Parathyroid adenoma (tissue), 2 donors: ENCODE results near the gene CLCNKB.

Experiments
- H2AFZ ChIP-seq: fragments of 300-600 bp; sonication (generic); one replicate; pipeline ENCODE4 v1.7.0; 2017; ENCODE audit warnings: antibody characterized with exemption, mild to moderate bottlenecking
- H3K27ac ChIP-seq: fragments of 300-600 bp; sonication (generic); one replicate; pipeline ENCODE4 v1.7.0; 2017
- H3K27me3 ChIP-seq: fragments of 300-600 bp; sonication (generic); one replicate; pipeline ENCODE4 v1.7.0; 2017; ENCODE audit warnings: low read length; ENCODE audit not compliant: control insufficient read depth, insufficient read depth
- H3K36me3 ChIP-seq: fragments of 300-600 bp; sonication (generic); one replicate; pipeline ENCODE4 v1.7.0; 2017; ENCODE audit warnings: low read length; ENCODE audit not compliant: control insufficient read depth, insufficient read depth
- H3K4me1 ChIP-seq: fragments of 300-600 bp; sonication (generic); one replicate; pipeline ENCODE4 v1.7.0; 2017; ENCODE audit warnings: control low read depth
- H3K4me2 ChIP-seq: fragments of 300-600 bp; sonication (generic); one replicate; pipeline ENCODE4 v1.7.0; 2017; ENCODE audit warnings: low read length
- H3K4me3 ChIP-seq: fragments of 300-600 bp; sonication (generic); one replicate; pipeline ENCODE4 v1.7.0; 2017; ENCODE audit warnings: low read depth, low read length
- H3K79me2 ChIP-seq: fragments of 300-600 bp; sonication (generic); one replicate; pipeline ENCODE4 v1.7.0; 2017; ENCODE audit warnings: control low read depth
- H3K9ac ChIP-seq: fragments of 300-600 bp; sonication (generic); one replicate; pipeline ENCODE4 v1.7.0; 2017; ENCODE audit warnings: mild to moderate bottlenecking
- H3K9me3 ChIP-seq: fragments of 300-600 bp; sonication (generic); one replicate; pipeline ENCODE4 v1.7.0; 2017; ENCODE audit warnings: low read length; ENCODE audit not compliant: control insufficient read depth
- TF ChIP-seq, protein P1 (sequence below): fragments of 300-600 bp; sonication (generic); IDR thresholded peaks from one replicate; pipeline ENCODE4 v1.7.0; 2017; ENCODE audit warnings: antibody characterized with exemption, mild to moderate bottlenecking
- donor health status: primary hyperparathyroidism.

CLCNKB gene

GRCh38 chr1:16076031-16076864 is 32.7 kb downstream of the CLCNKB start:
- Histone ChIP-seq H3K4me1 (no peaks in the 10 kb centered on the region), H3K9me3 (no peaks in the 10 kb centered on the region), H3K9ac (no peak overlapping the region), H2AFZ (peak overlapping the region; percentile 58), H3K79me2 (no peaks in the 10 kb centered on the region), H3K4me2 (peak overlapping the region; percentile 39), H3K4me3 (no peak overlapping the region), H3K27me3 (no peaks in the 10 kb centered on the region), H3K36me3 (no peaks in the 10 kb centered on the region), H3K27ac (peak overlapping the region; percentile 51)
- TF ChIP-seq, protein P1, sequence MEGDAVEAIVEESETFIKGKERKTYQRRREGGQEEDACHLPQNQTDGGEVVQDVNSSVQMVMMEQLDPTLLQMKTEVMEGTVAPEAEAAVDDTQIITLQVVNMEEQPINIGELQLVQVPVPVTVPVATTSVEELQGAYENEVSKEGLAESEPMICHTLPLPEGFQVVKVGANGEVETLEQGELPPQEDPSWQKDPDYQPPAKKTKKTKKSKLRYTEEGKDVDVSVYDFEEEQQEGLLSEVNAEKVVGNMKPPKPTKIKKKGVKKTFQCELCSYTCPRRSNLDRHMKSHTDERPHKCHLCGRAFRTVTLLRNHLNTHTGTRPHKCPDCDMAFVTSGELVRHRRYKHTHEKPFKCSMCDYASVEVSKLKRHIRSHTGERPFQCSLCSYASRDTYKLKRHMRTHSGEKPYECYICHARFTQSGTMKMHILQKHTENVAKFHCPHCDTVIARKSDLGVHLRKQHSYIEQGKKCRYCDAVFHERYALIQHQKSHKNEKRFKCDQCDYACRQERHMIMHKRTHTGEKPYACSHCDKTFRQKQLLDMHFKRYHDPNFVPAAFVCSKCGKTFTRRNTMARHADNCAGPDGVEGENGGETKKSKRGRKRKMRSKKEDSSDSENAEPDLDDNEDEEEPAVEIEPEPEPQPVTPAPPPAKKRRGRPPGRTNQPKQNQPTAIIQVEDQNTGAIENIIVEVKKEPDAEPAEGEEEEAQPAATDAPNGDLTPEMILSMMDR, result no peak

GRCh38 chr1:16076865-16077238 is 33.3 kb downstream of the CLCNKB start:
- Histone ChIP-seq H2AFZ (peak overlapping the region; percentile 58), H3K4me2 (peak overlapping the region; percentile 39), H3K9ac (no peak overlapping the region), H3K9me3 (no peaks in the 10 kb centered on the region), H3K79me2 (no peaks in the 10 kb centered on the region), H3K4me1 (no peaks in the 10 kb centered on the region), H3K4me3 (no peak overlapping the region), H3K27me3 (no peaks in the 10 kb centered on the region), H3K27ac (peak overlapping the region; percentile 51), H3K36me3 (no peaks in the 10 kb centered on the region)
- TF ChIP-seq, protein P1, result no peak

DNA sequence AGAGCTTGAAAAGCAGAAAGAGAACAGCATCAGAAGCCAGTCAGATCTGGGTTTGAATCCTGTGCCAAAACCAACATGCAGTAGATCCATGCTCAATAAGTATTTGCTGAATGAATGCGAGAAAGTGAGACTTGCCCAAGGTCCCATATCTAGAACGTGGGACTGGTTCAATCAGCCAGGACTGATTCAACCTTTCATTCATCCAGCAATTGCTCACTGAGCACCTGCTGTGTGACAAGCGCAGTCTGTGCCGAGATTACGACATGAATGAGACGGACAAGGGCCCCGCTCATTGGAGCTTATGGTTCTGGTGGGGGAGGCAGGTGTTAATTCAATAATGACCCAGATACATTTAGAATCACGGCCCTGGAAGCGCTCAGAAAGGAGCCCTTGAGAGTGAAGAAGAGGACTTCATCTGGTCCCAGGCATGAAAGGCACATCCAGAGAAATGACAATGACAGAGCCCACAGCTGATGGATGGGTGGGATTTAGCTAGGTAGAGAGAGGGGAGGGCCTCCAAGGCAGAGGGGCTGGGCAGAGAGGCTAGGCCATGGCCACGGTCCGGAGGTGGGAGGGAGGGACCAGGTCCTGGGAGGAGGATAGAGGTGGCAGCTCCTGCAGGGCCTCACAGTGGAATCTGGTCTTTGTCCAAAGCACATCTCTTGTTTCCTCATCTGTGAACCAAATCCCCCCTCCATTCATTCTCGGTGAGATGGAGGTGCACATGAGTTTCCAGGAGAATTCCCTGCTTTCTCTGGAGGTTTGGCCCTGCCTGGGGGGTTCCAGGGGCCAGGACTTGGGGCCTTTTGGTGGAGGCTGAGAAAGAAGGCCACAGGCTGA is 34.0 kb downstream of the CLCNKB start:
- H2AFZ ChIP-seq, result no peak overlapping the region
- H3K4me2 ChIP-seq, result peak overlapping the region; percentile 26
- H3K9me3 ChIP-seq, result no peaks in the 10 kb centered on the region
- no peaks in the 10 kb centered on the region for H3K36me3 ChIP-seq
- H3K4me1 ChIP-seq, result no peaks in the 10 kb centered on the region
- TF ChIP-seq, protein P1, result no peak
- H3K27me3 ChIP-seq, result no peaks in the 10 kb centered on the region
- no peak overlapping the region for H3K27ac ChIP-seq
- H3K4me3 ChIP-seq, result no peak overlapping the region
- H3K9ac ChIP-seq, result no peak overlapping the region
- H3K79me2 ChIP-seq, result no peaks in the 10 kb centered on the region

DNA sequence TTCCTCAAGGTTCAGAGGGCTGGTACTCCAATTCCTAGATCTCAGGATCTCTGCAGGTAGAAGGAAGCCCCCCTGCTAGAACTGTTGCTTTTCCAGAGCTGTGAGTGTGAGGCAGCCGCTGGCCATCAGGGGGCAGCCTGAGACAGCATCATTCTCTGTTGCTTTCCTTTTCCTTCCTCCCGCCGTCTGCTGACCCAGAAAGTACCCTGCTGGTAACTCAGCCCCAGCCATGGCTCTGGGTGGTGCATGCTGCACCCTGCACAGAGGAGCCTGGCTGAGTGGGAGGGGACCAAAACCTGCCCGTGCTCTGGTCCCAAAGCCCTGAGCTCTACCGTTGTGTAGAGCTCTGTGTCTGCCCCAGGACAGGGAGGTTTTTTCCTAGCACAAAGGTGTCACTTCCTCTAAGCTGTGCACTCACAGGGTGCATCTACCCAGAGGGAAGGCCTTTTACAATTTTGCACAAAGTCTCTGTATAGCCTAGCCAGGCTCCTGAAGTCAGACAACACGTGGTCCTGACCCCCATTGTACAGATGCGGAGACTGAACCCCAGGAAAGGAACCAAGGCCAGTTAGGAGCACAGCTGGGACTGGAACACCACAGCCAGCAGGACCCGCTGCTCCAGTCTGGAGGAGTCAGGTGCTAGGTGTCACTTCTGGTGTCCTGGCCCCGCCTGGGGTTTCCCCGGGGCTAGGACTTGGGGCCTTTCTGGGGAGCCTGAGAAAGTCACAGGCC is 35.5 kb downstream of the CLCNKB start:
- Histone ChIP-seq H3K9ac (no peak overlapping the region), H3K4me3 (no peak overlapping the region), H3K36me3 (no peaks in the 10 kb centered on the region), H3K79me2 (no peaks in the 10 kb centered on the region), H2AFZ (peak overlapping the region; percentile 56), H3K4me1 (no peaks in the 10 kb centered on the region), H3K9me3 (no peaks in the 10 kb centered on the region), H3K27me3 (no peaks in the 10 kb centered on the region), H3K4me2 (peak overlapping the region; percentile 48), H3K27ac (no peak overlapping the region)
- TF ChIP-seq, protein P1, result peak; percentile 66
